ENCODE data around the gene MTHFD2L.
A peak's percentile ranks its signal among the peaks of the same experiment; 100 is the strongest.

Gene MTHFD2L

GRCh38 chr4:74132944-74133343, 25.0 kb upstream of the MTHFD2L start:
- DNase-seq (ENCODE audit: low spot score), result no peak

DNA sequence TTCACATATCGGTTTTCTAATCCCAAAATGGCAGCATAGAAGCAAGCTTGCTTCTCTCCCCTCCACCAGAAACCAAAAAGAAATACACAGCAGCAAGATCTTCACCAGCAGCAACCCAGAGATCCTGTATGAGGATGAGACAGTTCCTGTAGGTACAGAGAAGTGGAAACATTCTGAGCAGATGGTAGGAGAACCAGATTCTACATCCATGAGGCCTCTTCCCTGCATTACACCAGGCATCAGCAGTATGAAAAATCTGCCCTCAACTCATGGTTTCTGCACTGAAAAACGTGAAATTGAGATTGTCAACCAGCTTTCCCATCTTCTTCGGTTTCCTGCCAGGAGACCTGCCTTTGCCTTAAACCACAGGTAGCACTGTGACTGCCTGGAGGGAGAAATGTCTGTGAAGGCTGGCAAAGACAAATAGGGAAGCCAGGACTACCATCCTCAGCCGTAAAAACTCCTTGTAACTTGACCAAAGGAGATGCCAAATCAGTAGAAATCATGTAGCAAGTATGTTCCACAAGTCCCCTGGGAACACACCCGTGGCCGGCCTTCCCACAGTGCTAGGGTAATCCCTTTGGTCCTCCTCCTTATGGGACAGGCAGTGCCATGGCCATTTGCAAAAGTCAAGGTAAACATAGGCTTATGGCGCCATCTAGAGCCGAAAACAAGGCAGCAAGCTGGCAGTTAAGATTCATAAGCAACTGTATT, 24.0 kb upstream of the MTHFD2L start:
- DNase-seq (ENCODE audit: low spot score), result peak; percentile 23

DNA sequence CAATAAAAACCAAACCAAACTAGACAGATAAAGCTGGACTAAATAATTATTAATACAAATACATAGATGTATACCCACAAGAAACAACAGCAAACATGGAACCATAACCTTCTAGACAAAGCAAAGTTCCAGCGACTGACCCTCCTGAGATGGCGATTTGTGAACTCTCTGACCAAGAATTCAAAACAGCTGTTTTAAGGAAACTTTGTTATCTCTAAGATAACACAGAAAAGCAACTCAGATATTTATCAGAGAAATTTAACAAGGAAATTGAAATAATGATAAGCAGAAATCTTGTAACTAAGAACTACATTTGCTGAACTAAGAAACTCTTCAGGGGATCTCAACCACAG, 23.4 kb upstream of the MTHFD2L start:
- DNase-seq (ENCODE audit: low spot score), result no peak

DNA sequence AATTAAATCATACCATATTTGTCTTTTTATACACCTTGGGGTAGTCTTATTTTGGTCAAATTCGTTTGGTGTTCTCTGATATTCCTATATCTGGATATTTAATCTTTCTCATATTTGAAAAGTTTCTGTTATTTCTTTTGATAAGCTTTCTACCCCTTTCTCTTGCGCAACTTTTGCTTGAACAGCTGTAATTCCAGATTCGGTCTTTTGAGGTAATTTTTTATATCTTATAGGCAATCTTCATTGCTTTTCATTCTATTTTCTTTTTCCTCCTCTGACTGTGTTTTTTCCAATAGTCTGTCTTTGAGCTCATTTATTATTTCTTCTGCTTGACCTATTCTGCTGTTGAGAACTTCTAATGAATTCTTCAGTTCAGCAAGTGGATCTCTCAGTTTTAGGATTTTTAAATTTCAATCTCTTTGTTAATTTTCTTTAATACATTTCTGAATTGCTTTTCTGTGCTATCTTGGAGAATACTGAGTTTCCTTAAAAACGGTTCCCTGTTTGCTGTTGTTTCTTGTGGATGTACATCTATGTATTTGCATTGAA, 11.3 kb upstream of the MTHFD2L start:
- DNase-seq (ENCODE audit: low spot score), result no peak

- no peak for DNase-seq (ENCODE audit: low spot score)
These were observed 9.7 kb upstream of the MTHFD2L start for GRCh38 chr4:74148205-74148604.

DNA sequence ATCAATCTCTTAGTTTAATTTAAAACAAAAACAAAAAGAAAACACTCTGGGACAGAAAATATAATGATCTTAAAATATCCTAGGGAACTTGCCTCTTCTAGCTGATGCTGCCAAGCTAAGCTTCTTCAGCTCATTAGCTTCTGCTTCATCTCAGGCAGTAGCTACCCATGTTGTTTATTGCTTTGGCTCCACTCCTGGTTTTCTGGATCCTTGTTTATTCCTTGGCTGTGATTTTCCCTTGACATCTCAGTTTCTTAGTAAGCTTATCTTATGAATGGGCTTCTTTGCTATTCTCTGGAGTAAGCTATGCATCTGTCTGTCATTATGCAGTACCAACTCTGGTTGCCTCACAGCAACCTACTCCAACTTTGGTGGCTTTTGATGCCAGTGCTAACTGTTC, 5.1 kb upstream of the MTHFD2L start:
- DNase-seq (ENCODE audit: low spot score), result no peak

- no peak for DNase-seq (ENCODE audit: low spot score)
These were observed 1.4 kb upstream of the MTHFD2L start for GRCh38 chr4:74156521-74156920.

DNA sequence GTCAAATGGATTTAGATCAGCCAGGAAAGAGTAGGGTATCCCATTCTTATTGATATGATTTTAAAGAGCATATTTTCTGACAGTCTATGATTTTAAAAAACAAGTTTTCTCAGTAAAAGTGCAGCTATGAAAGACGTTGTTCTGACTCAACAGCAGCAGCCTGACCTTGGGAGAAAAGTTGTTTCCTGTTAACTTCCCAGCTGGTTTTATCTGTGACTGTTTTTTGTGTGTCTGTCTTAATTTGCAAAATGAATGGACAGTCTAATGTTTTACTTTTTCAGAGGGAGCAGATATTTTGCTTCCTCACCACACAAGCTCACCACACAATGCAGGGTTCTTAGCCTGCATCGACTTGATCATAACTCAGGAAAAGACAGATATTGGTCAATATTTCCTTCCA, 764 bp upstream of the MTHFD2L start:
- no peak for DNase-seq (ENCODE audit: low spot score)

- no peak for DNase-seq (ENCODE audit: low spot score)
These were observed 686 bp downstream of the MTHFD2L start for GRCh38 chr4:74158466-74159142.

- no peak for DNase-seq (ENCODE audit: low spot score)
These were observed 1.3 kb downstream of the MTHFD2L start for GRCh38 chr4:74159143-74159709.

- no peak for DNase-seq (ENCODE audit: low spot score)
These were observed 3.9 kb downstream of the MTHFD2L start for GRCh38 chr4:74161666-74162450.

GRCh38 chr4:74166135-74166534, 8.2 kb downstream of the MTHFD2L start:
- no peak for DNase-seq (ENCODE audit: low spot score)

DNA sequence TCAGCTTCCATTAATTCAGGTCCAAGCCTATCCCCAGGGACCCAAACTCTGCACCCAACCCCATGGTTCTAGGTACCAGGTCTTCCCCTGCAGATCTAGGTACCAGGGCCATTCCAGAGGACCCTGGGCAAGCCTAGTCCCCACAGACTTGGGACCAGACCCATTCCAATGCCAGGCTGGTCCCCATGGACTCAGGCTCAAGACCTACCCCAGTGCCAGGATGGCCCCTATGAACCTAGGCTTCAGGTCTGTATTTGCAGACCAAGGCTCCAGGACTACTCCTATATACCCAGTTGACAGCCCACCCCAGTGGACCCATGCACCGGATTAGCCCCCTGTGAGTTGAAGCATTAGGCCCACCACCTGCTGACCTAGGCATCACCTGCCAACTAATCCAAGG, 8.9 kb downstream of the MTHFD2L start:
- DNase-seq (ENCODE audit: low spot score), result no peak

- no peak for DNase-seq (ENCODE audit: low spot score)
These were observed 9.7 kb downstream of the MTHFD2L start for GRCh38 chr4:74167585-74167984.

- no peak for DNase-seq (ENCODE audit: low spot score)
These were observed 10.9 kb downstream of the MTHFD2L start for GRCh38 chr4:74168841-74169240.

DNA sequence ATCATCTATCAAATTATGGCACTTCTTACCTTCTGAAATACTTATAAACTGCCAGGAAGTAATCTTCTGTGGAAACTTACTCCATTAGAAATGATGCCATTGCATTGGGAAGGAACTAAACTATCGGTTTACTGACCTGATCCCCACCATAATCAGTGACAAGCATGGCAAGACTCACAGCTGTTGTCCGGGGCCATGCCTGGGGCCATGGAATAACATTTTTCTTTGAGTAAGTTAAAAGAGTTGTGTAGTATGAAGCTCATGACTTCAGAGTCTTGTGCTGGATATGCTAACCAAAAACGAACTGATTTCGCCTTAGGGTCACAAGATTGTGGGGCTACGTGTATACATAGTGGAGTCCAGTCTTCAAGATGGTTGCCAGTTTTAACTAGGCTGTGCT, 15.4 kb downstream of the MTHFD2L start:
- DNase-seq (ENCODE audit: low spot score), result no peak

- DNase-seq (ENCODE audit: low spot score), result no peak
These were observed 16.5 kb downstream of the MTHFD2L start for GRCh38 chr4:74174421-74174820.

GRCh38 chr4:74174941-74175340, 17.0 kb downstream of the MTHFD2L start:
- no peak for DNase-seq (ENCODE audit: low spot score)

DNA sequence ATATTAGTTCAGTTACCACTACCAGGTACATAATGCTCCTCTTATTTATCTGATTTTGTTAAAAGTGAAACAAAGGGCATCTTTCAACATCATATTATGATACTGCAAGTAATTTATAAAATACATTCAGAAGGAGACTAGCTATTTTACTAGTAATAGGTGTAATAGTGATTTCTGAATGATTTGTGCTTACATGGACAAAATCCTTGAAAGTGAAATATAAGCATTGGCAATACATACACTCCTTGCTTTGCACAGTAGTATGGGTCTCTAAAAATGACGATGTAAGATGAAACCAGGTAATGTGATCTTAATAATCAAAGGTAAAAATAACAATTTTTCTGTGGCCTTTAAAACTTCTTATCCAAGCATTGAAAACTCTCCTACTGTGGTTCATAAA, 17.5 kb downstream of the MTHFD2L start:
- DNase-seq (ENCODE audit: low spot score), result no peak

DNA sequence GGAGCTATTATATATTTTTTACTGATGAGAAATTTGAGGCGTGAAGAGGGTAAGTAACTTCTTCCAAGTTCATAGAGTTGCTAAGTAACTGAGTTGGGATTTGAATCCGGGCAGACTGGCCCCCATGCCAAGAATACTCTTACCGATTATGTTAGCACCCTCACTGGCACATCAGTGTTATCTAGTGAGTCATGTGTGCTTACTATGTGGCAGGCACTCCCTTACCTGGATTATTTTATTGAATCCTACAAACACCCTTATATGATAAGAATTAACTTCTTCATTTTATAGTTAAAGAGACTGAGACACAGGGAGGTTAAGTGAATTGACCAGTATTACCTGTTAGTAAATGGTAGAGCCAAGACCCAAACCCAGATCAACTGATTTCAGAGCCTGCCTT, 20.9 kb downstream of the MTHFD2L start:
- no peak for DNase-seq (ENCODE audit: low spot score)

GRCh38 chr4:74181219-74181618, 23.3 kb downstream of the MTHFD2L start:
- no peak for DNase-seq (ENCODE audit: low spot score)

- no peak for DNase-seq (ENCODE audit: low spot score)
These were observed 31.0 kb downstream of the MTHFD2L start for GRCh38 chr4:74188912-74189311.

Measured in HuH-7 (cell line).